Urinary bladder (tissue), 4 donors: ENCODE results near the gene CTTNBP2. TPM values are rescaled to one million over a fixed set of nuclear protein-coding genes. Genes with fewer than 3 reads are reported as not detected.

Experiments
- DNase-seq: peaks from one replicate; pipeline ENCODE4 v3.0.0-alpha.2; 2015; ENCODE audit errors: extremely low spot score
- H3K27ac ChIP-seq: one replicate; pipeline ENCODE4 v1.5.1; 2013; ENCODE audit warnings: low read depth, mild to moderate bottlenecking, moderate library complexity
- H3K36me3 ChIP-seq: one replicate; pipeline ENCODE4 v1.6.1; 2013; ENCODE audit warnings: mild to moderate bottlenecking, moderate library complexity; ENCODE audit not compliant: insufficient read depth
- H3K4me1 ChIP-seq: one replicate; pipeline ENCODE4 v1.6.1; 2013; ENCODE audit warnings: mild to moderate bottlenecking, moderate library complexity; ENCODE audit not compliant: insufficient read depth
- H3K4me3 ChIP-seq: one replicate; pipeline ENCODE4 v1.5.1; 2013; ENCODE audit warnings: low read depth, low read length
- whole genome bisulfite sequencing: extraction: QIAGEN DNeasy Blood & Tissue Kit; methylation state at CpG from one replicate; pipeline ENCODE4 v1.1.7; 2013; 5-methylcytosine and 5-hydroxymethylcytosine counted together
- polyA plus RNA-seq: library from polyadenylated mRNA; stranded (reverse); fragments of 200-250 nt; gene quantifications from one replicate; pipeline ENCODE4 v1.2.3, GENCODE V29; 2013
- total RNA-seq: library from RNA; depleted of rRNA; stranded (reverse); fragments of >200 nt; gene quantifications from one replicate; pipeline ENCODE4 v1.2.3, GENCODE V29; 2014
- donor health status: healthy with polysubstance abuse.
- donor health status: healthy.

CTTNBP2 gene
- total and polyA plus RNA-seq, 2 donors: 6.3 to 13.1 TPM

- Histone ChIP-seq H3K4me1 (no peaks in the 10 kb centered on the region), H3K4me3 (no peak overlapping the region), H3K27ac (no peak overlapping the region), H3K36me3 (no peaks in the 10 kb centered on the region)
- 93% methylated on average over 2 of the region's 2 CpGs for WGBS
- DNase-seq: no peak
Observed at GRCh38 chr7:117688126-117688525, 185.1 kb downstream of the CTTNBP2 start.

GRCh38 chr7:117686311-117686935, 186.8 kb downstream of the CTTNBP2 start:
- Histone ChIP-seq H3K36me3 (no peaks in the 10 kb centered on the region), H3K27ac (no peak overlapping the region)

GRCh38 chr7:117685795-117686194, 187.4 kb downstream of the CTTNBP2 start:
- H3K27ac ChIP-seq: no peak overlapping the region
- no peak for DNase-seq
- H3K4me3 ChIP-seq: no peak overlapping the region
- no peaks in the 10 kb centered on the region for H3K4me1 ChIP-seq
- H3K36me3 ChIP-seq: no peaks in the 10 kb centered on the region

More at GRCh38 chr7:117686311-117686935, 186.8 kb downstream of the CTTNBP2 start:
- no peak for DNase-seq
- Histone ChIP-seq H3K4me3 (no peak overlapping the region), H3K4me1 (no peaks in the 10 kb centered on the region)

- WGBS: 77% methylated on average over 8 of the region's 8 CpGs
- no peak for DNase-seq
- H3K27ac ChIP-seq: no peak overlapping the region
- no peaks in the 10 kb centered on the region for H3K4me1 ChIP-seq
- no peaks in the 10 kb centered on the region for H3K36me3 ChIP-seq
- H3K4me3 ChIP-seq: no peak overlapping the region
Observed at GRCh38 chr7:117683430-117684175, 189.6 kb downstream of the CTTNBP2 start.

- Histone ChIP-seq H3K4me1 (no peaks in the 10 kb centered on the region), H3K27ac (no peak overlapping the region), H3K4me3 (no peak overlapping the region), H3K36me3 (no peaks in the 10 kb centered on the region)
- 34% methylated on average over 5 of the region's 5 CpGs for WGBS
- no peak for DNase-seq
Observed at GRCh38 chr7:117682681-117683385, 190.4 kb downstream of the CTTNBP2 start.

GRCh38 chr7:117679120-117679519, 194.1 kb downstream of the CTTNBP2 start:
- 90% methylated on average over 3 of the region's 3 CpGs for WGBS
- H3K27ac ChIP-seq: no peak overlapping the region
- no peak overlapping the region for H3K4me3 ChIP-seq
- H3K4me1 ChIP-seq: no peaks in the 10 kb centered on the region
- DNase-seq: no peak
- H3K36me3 ChIP-seq: no peaks in the 10 kb centered on the region

GRCh38 chr7:117675497-117676435, 197.5 kb downstream of the CTTNBP2 start:
- WGBS: 68% methylated on average over 3 of the region's 3 CpGs
- Histone ChIP-seq H3K27ac (no peak overlapping the region), H3K36me3 (no peaks in the 10 kb centered on the region), H3K4me1 (no peaks in the 10 kb centered on the region), H3K4me3 (no peak overlapping the region)
- DNase-seq: no peak

GRCh38 chr7:117674617-117675016, 198.6 kb downstream of the CTTNBP2 start:
- Histone ChIP-seq H3K4me3 (no peak overlapping the region), H3K4me1 (no peaks in the 10 kb centered on the region), H3K27ac (no peak overlapping the region), H3K36me3 (no peaks in the 10 kb centered on the region)
- WGBS: 11% methylated on average over 3 of the region's 3 CpGs
- DNase-seq: no peak

GRCh38 chr7:117673839-117674238, 199.4 kb downstream of the CTTNBP2 start:
- H3K27ac ChIP-seq: no peak overlapping the region
- no peak for DNase-seq
- no peak overlapping the region for H3K4me3 ChIP-seq
- no peaks in the 10 kb centered on the region for H3K4me1 ChIP-seq
- H3K36me3 ChIP-seq: no peaks in the 10 kb centered on the region

GRCh38 chr7:117673367-117673766, 199.9 kb downstream of the CTTNBP2 start:
- DNase-seq: no peak
- Histone ChIP-seq H3K4me3 (no peak overlapping the region), H3K4me1 (no peaks in the 10 kb centered on the region), H3K27ac (no peak overlapping the region), H3K36me3 (no peaks in the 10 kb centered on the region)
- 52% methylated on average over 14 of the region's 14 CpGs for WGBS

- H3K4me3 ChIP-seq: no peak overlapping the region
- H3K27ac ChIP-seq: no peak overlapping the region
- WGBS: 65% methylated on average over 1 of the region's 1 CpG
- no peaks in the 10 kb centered on the region for H3K36me3 ChIP-seq
- no peak for DNase-seq
- H3K4me1 ChIP-seq: no peaks in the 10 kb centered on the region
Observed at GRCh38 chr7:117672453-117672852, 200.8 kb downstream of the CTTNBP2 start.

- WGBS: 74% methylated on average over 4 of the region's 4 CpGs
- DNase-seq: no peak
Observed at GRCh38 chr7:117669818-117670217, 203.4 kb downstream of the CTTNBP2 start.

GRCh38 chr7:117667456-117667855, 205.8 kb downstream of the CTTNBP2 start:
- 82% methylated on average over 2 of the region's 2 CpGs for WGBS
- H3K4me1 ChIP-seq: no peaks in the 10 kb centered on the region
- no peak for DNase-seq
- no peak overlapping the region for H3K4me3 ChIP-seq
- no peak overlapping the region for H3K27ac ChIP-seq
- H3K36me3 ChIP-seq: no peaks in the 10 kb centered on the region

More at GRCh38 chr7:117669818-117670217, 203.4 kb downstream of the CTTNBP2 start:
- Histone ChIP-seq H3K4me1 (no peaks in the 10 kb centered on the region), H3K27ac (no peak overlapping the region), H3K36me3 (no peaks in the 10 kb centered on the region), H3K4me3 (no peak overlapping the region)
